HepG2 (cell line): Measurements from ENCODE around the gene BCL2L2. TPM values are rescaled to one million over a fixed set of nuclear protein-coding genes. Genes with fewer than 3 reads are reported as not detected.

Experiments
- BRD4 ChIP-seq: sonication (generic); formaldehyde crosslinking; IDR thresholded peaks from 2 replicates; pipeline ENCODE4 v1.4.0; 2020; ENCODE audit warnings: missing genetic modification reagents
- CCDC6 ChIP-seq: sonication (generic); formaldehyde crosslinking; IDR thresholded peaks from 2 replicates; pipeline ENCODE4 v1.8.1; 2022; ENCODE audit warnings: mild to moderate bottlenecking, missing genetic modification reagents, moderate library complexity
- CEBPZ ChIP-seq: IDR thresholded peaks from 2 replicates; pipeline ENCODE4 v1.6.1; 2012; ENCODE audit warnings: low read length, improper control_type of control experiment
- DNMT1 ChIP-seq: sonication (generic); formaldehyde crosslinking; IDR thresholded peaks from 2 replicates; pipeline ENCODE4 v1.5.1; 2020; ENCODE audit warnings: mild to moderate bottlenecking, missing genetic modification reagents
- FOXJ3 ChIP-seq: sonication (generic); formaldehyde crosslinking; IDR thresholded peaks from 2 replicates; pipeline ENCODE4 v1.4.0; 2020; ENCODE audit warnings: missing genetic modification reagents, mild to moderate bottlenecking, borderline replicate concordance
- GATAD1 ChIP-seq: IDR thresholded peaks from 2 replicates; pipeline ENCODE4 v1.6.1; 2016; ENCODE audit warnings: missing genetic modification reagents, missing compliant biosample characterization
- HHEX ChIP-seq: IDR thresholded peaks from 2 replicates; pipeline ENCODE4 v1.6.1; 2016; ENCODE audit warnings: control low read depth
- KDM5A ChIP-seq: fragments of 200-600 bp; sonication (generic); IDR thresholded peaks from 2 replicates; pipeline ENCODE4 v1.7.0; 2018; ENCODE audit warnings: antibody characterized with exemption, mild to moderate bottlenecking, low read length, borderline replicate concordance
- PPARG ChIP-seq: conservative IDR thresholded peaks from 2 replicates; pipeline ENCODE4 v1.6.1; 2016; ENCODE audit warnings: missing biosample characterization, missing genetic modification reagents
- SMAD9 ChIP-seq: sonication (generic); formaldehyde crosslinking; IDR thresholded peaks from 2 replicates; pipeline ENCODE4 v1.5.1; 2020; ENCODE audit warnings: mild to moderate bottlenecking, missing genetic modification reagents
- ZBTB38 ChIP-seq: sonication (generic); formaldehyde crosslinking; IDR thresholded peaks from 2 replicates; pipeline ENCODE4 v1.5.1; 2020; ENCODE audit warnings: mild to moderate bottlenecking, missing genetic modification reagents
- ZMYM2 ChIP-seq: sonication (generic); formaldehyde crosslinking; IDR thresholded peaks from 2 replicates; pipeline ENCODE4 v1.8.0; 2022; ENCODE audit warnings: mild to moderate bottlenecking, missing genetic modification reagents
- ZNF136 ChIP-seq: sonication (generic); formaldehyde crosslinking; IDR thresholded peaks from 2 replicates; pipeline ENCODE4 v1.8.1; 2022; ENCODE audit warnings: low read depth, mild to moderate bottlenecking, moderate library complexity, missing genetic modification reagents
- ZNF17 ChIP-seq: sonication (generic); formaldehyde crosslinking; IDR thresholded peaks from 2 replicates; pipeline ENCODE4 v1.5.0; 2020; ENCODE audit warnings: mild to moderate bottlenecking, missing genetic modification reagents
- ZNF224 ChIP-seq: sonication (generic); formaldehyde crosslinking; IDR thresholded peaks from 2 replicates; pipeline ENCODE4 v1.5.0; 2020; ENCODE audit warnings: mild to moderate bottlenecking, missing genetic modification reagents
- ZNF337 ChIP-seq: sonication (generic); formaldehyde crosslinking; IDR thresholded peaks from 2 replicates; pipeline ENCODE4 v1.5.1; 2020; ENCODE audit warnings: missing genetic modification reagents, low read depth, mild to moderate bottlenecking, borderline replicate concordance
- ZNF382 ChIP-seq: sonication (generic); formaldehyde crosslinking; IDR thresholded peaks from 2 replicates; pipeline ENCODE4 v1.5.0; 2020; ENCODE audit warnings: missing genetic modification reagents, mild to moderate bottlenecking, borderline replicate concordance
- ZNF432 ChIP-seq: sonication (generic); formaldehyde crosslinking; IDR thresholded peaks from 2 replicates; pipeline ENCODE4 v1.5.0; 2020; ENCODE audit warnings: missing genetic modification reagents, mild to moderate bottlenecking, borderline replicate concordance
- ZNF513 ChIP-seq: sonication (generic); formaldehyde crosslinking; conservative IDR thresholded peaks from 2 replicates; pipeline ENCODE4 v1.5.0; 2020; ENCODE audit warnings: missing genetic modification reagents
- ZNF567 ChIP-seq: sonication (generic); formaldehyde crosslinking; IDR thresholded peaks from 2 replicates; pipeline ENCODE4 v1.8.1; 2023; ENCODE audit warnings: mild to moderate bottlenecking, missing genetic modification reagents, borderline replicate concordance
- ZNF644 ChIP-seq: IDR thresholded peaks from 2 replicates; pipeline ENCODE4 v1.6.1; 2016; ENCODE audit warnings: low read depth
- ZNF784 ChIP-seq: sonication (generic); formaldehyde crosslinking; IDR thresholded peaks from 2 replicates; pipeline ENCODE4 v1.5.1; 2020; ENCODE audit warnings: missing genetic modification reagents, mild to moderate bottlenecking, borderline replicate concordance
- ZSCAN5A ChIP-seq: sonication (generic); formaldehyde crosslinking; IDR thresholded peaks from 2 replicates; pipeline ENCODE4 v1.8.0; 2022; ENCODE audit warnings: mild to moderate bottlenecking, missing genetic modification reagents, borderline replicate concordance
- polyA plus RNA-seq, 8 experiments: library from polyadenylated mRNA; depleted of rRNA in 3 of 8; stranded (reverse) in 7 of 8; unstranded in 1 of 8; fragments of >200 nt; fragmentation: Illumina TruSeq in 4 of 8; extraction: Trizol in 4 of 8; gene quantifications; 2 replicates each; pipeline versions ENCODE4 v1.2.1 to v1.2.3, GENCODE V29; 2011 to 2016; ENCODE audit warnings: low read depth in 4 of 8, missing spikeins in 1 of 8, mixed read lengths in 1 of 8; ENCODE audit not compliant: insufficient read depth in 1 of 8
- total RNA-seq, 5 experiments: library from RNA; depleted of rRNA; stranded (reverse); fragments of >200 nt; fragmentation: Illumina TruSeq; extraction: Trizol; gene quantifications; 2 replicates each; pipeline ENCODE4 v1.2.3, GENCODE V29; 2016; ENCODE audit warnings: low read depth in 1 of 5

The BCL2L2 gene
- total and polyA plus RNA-seq, 2 of the 13 experiments (the other 11 are each of a cell fraction or from before 2014, with no cell fraction given) = 28.1 to 49.8 TPM

- TF ChIP-seq KDM5A = no peak
- no peak; the same call in 1 of the 2 replicates for TF ChIP-seq PPARG
- no peak for TF ChIP-seq ZNF136 (CRISPR knock-in tag)
- TF ChIP-seq HHEX (CRISPR knock-in tag) = no peak
- TF ChIP-seq ZNF17 (CRISPR knock-in tag) = 0 out of 2 replicates have a peak, but pooled peaks have one; percentile 55
- no peak for TF ChIP-seq ZNF382 (CRISPR knock-in tag)
- TF ChIP-seq ZNF432 (CRISPR knock-in tag) = no peak
- TF ChIP-seq ZNF513 (CRISPR knock-in tag) = no peak
- no peak for TF ChIP-seq FOXJ3
- TF ChIP-seq ZBTB38 = peak; percentile 22; the same call in 1 of the 2 replicates
- TF ChIP-seq CEBPZ = no peak
- 0 out of 2 replicates have a peak, but pooled peaks have one; percentile 29 for TF ChIP-seq ZMYM2 (CRISPR knock-in tag)
- TF ChIP-seq BRD4 (CRISPR knock-in tag) = no peak
- TF ChIP-seq ZNF224 (CRISPR knock-in tag) = no peak; the same call in 1 of the 2 replicates
- no peak for TF ChIP-seq ZSCAN5A (CRISPR knock-in tag)
- TF ChIP-seq ZNF644 (CRISPR knock-in tag) = no peak
- TF ChIP-seq ZNF784 (CRISPR knock-in tag) = peak; percentile 58
- TF ChIP-seq CCDC6 (CRISPR knock-in tag) = no peak
- TF ChIP-seq SMAD9 (CRISPR knock-in tag) = no peak
- no peak for TF ChIP-seq GATAD1 (CRISPR knock-in tag)
- 0 out of 2 replicates have a peak, but pooled peaks have one; percentile 30 for TF ChIP-seq ZNF567 (CRISPR knock-in tag)
- no peak for TF ChIP-seq DNMT1 (CRISPR knock-in tag)
- no peak for TF ChIP-seq ZNF337 (CRISPR knock-in tag)
Measured at GRCh38 chr14:23322568-23323517, 16.2 kb downstream of the BCL2L2 start (continued).
